HEK293 (cell line): Measurements from ENCODE around the gene CS.

Source experiments
- ZNF302 ChIP-seq: fragments of 450-650 bp; formaldehyde crosslinking; IDR thresholded peaks from 2 replicates; pipeline ENCODE4 v1.5.1; 2016; ENCODE audit warnings: missing biosample characterization, missing genetic modification characterization, low read depth
- TF ChIP-seq, protein P1 (sequence below): fragments of 450-650 bp; formaldehyde crosslinking; IDR thresholded peaks from 2 replicates; pipeline ENCODE4 v1.5.1; 2016; ENCODE audit warnings: missing biosample characterization, missing genetic modification characterization
- TF ChIP-seq, protein P2 (sequence below): fragments of 450-650 bp; formaldehyde crosslinking; IDR thresholded peaks from 2 replicates; pipeline ENCODE4 v1.5.1; 2016; ENCODE audit warnings: missing biosample characterization, missing genetic modification characterization, borderline replicate concordance
- TF ChIP-seq, protein P3 (sequence below): fragments of 450-650 bp; formaldehyde crosslinking; IDR thresholded peaks from 2 replicates; pipeline ENCODE4 v1.5.1; 2016; ENCODE audit warnings: missing biosample characterization, missing genetic modification characterization, low read depth
- TF ChIP-seq, protein P4 (sequence below): fragments of 450-650 bp; formaldehyde crosslinking; IDR thresholded peaks from 2 replicates; pipeline ENCODE4 v1.5.1; 2016; ENCODE audit warnings: missing biosample characterization, missing genetic modification characterization

DNA sequence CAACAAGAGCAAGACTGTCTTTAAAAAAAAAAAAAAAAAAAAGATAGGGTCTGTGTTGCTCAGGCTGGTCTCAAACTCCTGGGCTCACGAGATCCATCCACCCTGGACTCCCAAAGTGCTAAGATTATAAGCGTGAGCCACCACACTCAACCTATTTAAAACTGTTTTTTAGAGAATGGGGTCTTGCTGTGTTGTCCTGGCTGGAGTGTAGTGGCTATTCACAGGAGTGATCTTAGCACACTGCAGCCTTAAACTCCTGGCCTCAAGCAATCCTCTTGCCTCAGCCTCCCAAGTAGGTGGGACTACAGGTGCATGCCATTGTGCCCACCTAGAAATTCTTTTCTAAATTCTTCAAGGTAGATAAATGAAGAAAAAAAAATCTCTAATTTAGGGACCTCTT is 25.8 kb downstream of the CS start:
- TF ChIP-seq ZNF302 (tag by site-specific recombination) = no peak
- TF ChIP-seq, protein P1, sequence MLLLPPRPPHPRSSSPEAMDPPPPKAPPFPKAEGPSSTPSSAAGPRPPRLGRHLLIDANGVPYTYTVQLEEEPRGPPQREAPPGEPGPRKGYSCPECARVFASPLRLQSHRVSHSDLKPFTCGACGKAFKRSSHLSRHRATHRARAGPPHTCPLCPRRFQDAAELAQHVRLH (tag by site-specific recombination) = no peak
- TF ChIP-seq, protein P2, sequence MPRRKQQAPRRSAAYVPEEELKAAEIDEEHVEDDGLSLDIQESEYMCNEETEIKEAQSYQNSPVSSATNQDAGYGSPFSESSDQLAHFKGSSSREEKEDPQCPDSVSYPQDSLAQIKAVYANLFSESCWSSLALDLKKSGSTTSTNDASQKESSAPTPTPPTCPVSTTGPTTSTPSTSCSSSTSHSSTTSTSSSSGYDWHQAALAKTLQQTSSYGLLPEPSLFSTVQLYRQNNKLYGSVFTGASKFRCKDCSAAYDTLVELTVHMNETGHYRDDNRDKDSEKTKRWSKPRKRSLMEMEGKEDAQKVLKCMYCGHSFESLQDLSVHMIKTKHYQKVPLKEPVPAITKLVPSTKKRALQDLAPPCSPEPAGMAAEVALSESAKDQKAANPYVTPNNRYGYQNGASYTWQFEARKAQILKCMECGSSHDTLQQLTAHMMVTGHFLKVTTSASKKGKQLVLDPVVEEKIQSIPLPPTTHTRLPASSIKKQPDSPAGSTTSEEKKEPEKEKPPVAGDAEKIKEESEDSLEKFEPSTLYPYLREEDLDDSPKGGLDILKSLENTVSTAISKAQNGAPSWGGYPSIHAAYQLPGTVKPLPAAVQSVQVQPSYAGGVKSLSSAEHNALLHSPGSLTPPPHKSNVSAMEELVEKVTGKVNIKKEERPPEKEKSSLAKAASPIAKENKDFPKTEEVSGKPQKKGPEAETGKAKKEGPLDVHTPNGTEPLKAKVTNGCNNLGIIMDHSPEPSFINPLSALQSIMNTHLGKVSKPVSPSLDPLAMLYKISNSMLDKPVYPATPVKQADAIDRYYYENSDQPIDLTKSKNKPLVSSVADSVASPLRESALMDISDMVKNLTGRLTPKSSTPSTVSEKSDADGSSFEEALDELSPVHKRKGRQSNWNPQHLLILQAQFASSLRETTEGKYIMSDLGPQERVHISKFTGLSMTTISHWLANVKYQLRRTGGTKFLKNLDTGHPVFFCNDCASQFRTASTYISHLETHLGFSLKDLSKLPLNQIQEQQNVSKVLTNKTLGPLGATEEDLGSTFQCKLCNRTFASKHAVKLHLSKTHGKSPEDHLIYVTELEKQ (tag by site-specific recombination) = no peak
- TF ChIP-seq, protein P3, sequence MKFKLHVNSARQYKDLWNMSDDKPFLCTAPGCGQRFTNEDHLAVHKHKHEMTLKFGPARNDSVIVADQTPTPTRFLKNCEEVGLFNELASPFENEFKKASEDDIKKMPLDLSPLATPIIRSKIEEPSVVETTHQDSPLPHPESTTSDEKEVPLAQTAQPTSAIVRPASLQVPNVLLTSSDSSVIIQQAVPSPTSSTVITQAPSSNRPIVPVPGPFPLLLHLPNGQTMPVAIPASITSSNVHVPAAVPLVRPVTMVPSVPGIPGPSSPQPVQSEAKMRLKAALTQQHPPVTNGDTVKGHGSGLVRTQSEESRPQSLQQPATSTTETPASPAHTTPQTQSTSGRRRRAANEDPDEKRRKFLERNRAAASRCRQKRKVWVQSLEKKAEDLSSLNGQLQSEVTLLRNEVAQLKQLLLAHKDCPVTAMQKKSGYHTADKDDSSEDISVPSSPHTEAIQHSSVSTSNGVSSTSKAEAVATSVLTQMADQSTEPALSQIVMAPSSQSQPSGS (tag by site-specific recombination) = no peak
- TF ChIP-seq, protein P4, sequence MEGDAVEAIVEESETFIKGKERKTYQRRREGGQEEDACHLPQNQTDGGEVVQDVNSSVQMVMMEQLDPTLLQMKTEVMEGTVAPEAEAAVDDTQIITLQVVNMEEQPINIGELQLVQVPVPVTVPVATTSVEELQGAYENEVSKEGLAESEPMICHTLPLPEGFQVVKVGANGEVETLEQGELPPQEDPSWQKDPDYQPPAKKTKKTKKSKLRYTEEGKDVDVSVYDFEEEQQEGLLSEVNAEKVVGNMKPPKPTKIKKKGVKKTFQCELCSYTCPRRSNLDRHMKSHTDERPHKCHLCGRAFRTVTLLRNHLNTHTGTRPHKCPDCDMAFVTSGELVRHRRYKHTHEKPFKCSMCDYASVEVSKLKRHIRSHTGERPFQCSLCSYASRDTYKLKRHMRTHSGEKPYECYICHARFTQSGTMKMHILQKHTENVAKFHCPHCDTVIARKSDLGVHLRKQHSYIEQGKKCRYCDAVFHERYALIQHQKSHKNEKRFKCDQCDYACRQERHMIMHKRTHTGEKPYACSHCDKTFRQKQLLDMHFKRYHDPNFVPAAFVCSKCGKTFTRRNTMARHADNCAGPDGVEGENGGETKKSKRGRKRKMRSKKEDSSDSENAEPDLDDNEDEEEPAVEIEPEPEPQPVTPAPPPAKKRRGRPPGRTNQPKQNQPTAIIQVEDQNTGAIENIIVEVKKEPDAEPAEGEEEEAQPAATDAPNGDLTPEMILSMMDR (tag by site-specific recombination) = no peak
